ENCODE data around the gene AQP3.

Gene AQP3

GRCh38 chr9:33452828-33453271, 5.5 kb upstream of the AQP3 start:
- Histone ChIP-seq H3K4me1 (ENCODE audit: control insufficient read depth, insufficient read depth, low read length) (no peaks in the 10 kb centered on the region), H3K9ac (ENCODE audit: low read length in 2 of 2) (no peak overlapping the region), H3K4me3 (ENCODE audit: low read length in 2 of 2) (no peak overlapping the region), H3K27me3 (ENCODE audit: control insufficient read depth in 1 of 2, insufficient read depth in 2 of 2, low read length in 2 of 2) (no peaks in the 10 kb centered on the region), H3K9me3 (ENCODE audit: control insufficient read depth in 2 of 2, low read length in 2 of 2) (no peaks in the 10 kb centered on the region), H3K27ac (ENCODE audit: low read length) (no peak overlapping the region), H3K36me3 (ENCODE audit: control insufficient read depth in 2 of 2, insufficient read depth in 2 of 2, low read length in 2 of 2) (no peaks in the 10 kb centered on the region)

- H3K36me3 ChIP-seq (ENCODE audit: control insufficient read depth in 2 of 2, insufficient read depth in 2 of 2, low read length in 2 of 2), result no peaks in the 10 kb centered on the region
- no peaks in the 10 kb centered on the region for H3K27me3 ChIP-seq (ENCODE audit: control insufficient read depth in 1 of 2, insufficient read depth in 2 of 2, low read length in 2 of 2)
- H3K4me1 ChIP-seq (ENCODE audit: control insufficient read depth, insufficient read depth, low read length), result peaks cover 8% of the 10 kb centered on the region
- H3K9me3 ChIP-seq (ENCODE audit: control insufficient read depth in 2 of 2, low read length in 2 of 2), result no peaks in the 10 kb centered on the region
- no peak overlapping the region for H3K4me3 ChIP-seq (ENCODE audit: low read length in 2 of 2)
- no peak overlapping the region for H3K27ac ChIP-seq (ENCODE audit: low read length)
- no peak overlapping the region for H3K9ac ChIP-seq (ENCODE audit: low read length in 2 of 2)
These were observed 3.3 kb upstream of the AQP3 start for GRCh38 chr9:33450621-33451146.

GRCh38 chr9:33449715-33450114, 2.3 kb upstream of the AQP3 start:
- no peak overlapping the region for H3K9ac ChIP-seq (ENCODE audit: low read length in 2 of 2)
- H3K36me3 ChIP-seq (ENCODE audit: control insufficient read depth in 2 of 2, insufficient read depth in 2 of 2, low read length in 2 of 2), result no peaks in the 10 kb centered on the region
- no peaks in the 10 kb centered on the region for H3K9me3 ChIP-seq (ENCODE audit: control insufficient read depth in 2 of 2, low read length in 2 of 2)
- no peak overlapping the region for H3K4me3 ChIP-seq (ENCODE audit: low read length in 2 of 2)
- H3K27me3 ChIP-seq (ENCODE audit: control insufficient read depth in 1 of 2, insufficient read depth in 2 of 2, low read length in 2 of 2), result no peaks in the 10 kb centered on the region
- no peak overlapping the region for H3K27ac ChIP-seq (ENCODE audit: low read length)
- H3K4me1 ChIP-seq (ENCODE audit: control insufficient read depth, insufficient read depth, low read length), result peaks cover 8% of the 10 kb centered on the region

GRCh38 chr9:33447799-33448553, 583 bp upstream of the AQP3 start:
- peak overlapping the region in 1 of 2 donors; percentile 60 for H3K9ac ChIP-seq (ENCODE audit: low read length in 2 of 2)

GRCh38 chr9:33446240-33446945, 1.0 kb downstream of the AQP3 start:
- H3K27me3 ChIP-seq (ENCODE audit: control insufficient read depth in 1 of 2, insufficient read depth in 2 of 2, low read length in 2 of 2), result no peaks in the 10 kb centered on the region
- H3K9ac ChIP-seq (ENCODE audit: low read length in 2 of 2), result peak overlapping the region in 1 of 2 donors; percentile 66
- H3K4me1 ChIP-seq (ENCODE audit: control insufficient read depth, insufficient read depth, low read length), result peaks cover 8% of the 10 kb centered on the region
- H3K9me3 ChIP-seq (ENCODE audit: control insufficient read depth in 2 of 2, low read length in 2 of 2), result no peaks in the 10 kb centered on the region
- no peak overlapping the region for H3K27ac ChIP-seq (ENCODE audit: low read length)
- H3K36me3 ChIP-seq (ENCODE audit: control insufficient read depth in 2 of 2, insufficient read depth in 2 of 2, low read length in 2 of 2), result no peaks in the 10 kb centered on the region
- H3K4me3 ChIP-seq (ENCODE audit: low read length in 2 of 2), result peak overlapping the region; percentile 73 to 75

More at GRCh38 chr9:33447799-33448553, 583 bp upstream of the AQP3 start:
- H3K36me3 ChIP-seq (ENCODE audit: control insufficient read depth in 2 of 2, insufficient read depth in 2 of 2, low read length in 2 of 2), result no peaks in the 10 kb centered on the region
- H3K27ac ChIP-seq (ENCODE audit: low read length), result no peak overlapping the region
- peak overlapping the region; percentile 45 to 75 for H3K4me3 ChIP-seq (ENCODE audit: low read length in 2 of 2)
- no peaks in the 10 kb centered on the region for H3K9me3 ChIP-seq (ENCODE audit: control insufficient read depth in 2 of 2, low read length in 2 of 2)
- no peaks in the 10 kb centered on the region for H3K27me3 ChIP-seq (ENCODE audit: control insufficient read depth in 1 of 2, insufficient read depth in 2 of 2, low read length in 2 of 2)
- peaks cover 8% of the 10 kb centered on the region for H3K4me1 ChIP-seq (ENCODE audit: control insufficient read depth, insufficient read depth, low read length)

- Histone ChIP-seq H3K4me3 (ENCODE audit: low read length in 2 of 2) (no peak overlapping the region), H3K4me1 (ENCODE audit: control insufficient read depth, insufficient read depth, low read length) (peaks cover 8% of the 10 kb centered on the region), H3K9ac (ENCODE audit: low read length in 2 of 2) (no peak overlapping the region), H3K27ac (ENCODE audit: low read length) (no peak overlapping the region), H3K9me3 (ENCODE audit: control insufficient read depth in 2 of 2, low read length in 2 of 2) (no peaks in the 10 kb centered on the region), H3K27me3 (ENCODE audit: control insufficient read depth in 1 of 2, insufficient read depth in 2 of 2, low read length in 2 of 2) (no peaks in the 10 kb centered on the region), H3K36me3 (ENCODE audit: control insufficient read depth in 2 of 2, insufficient read depth in 2 of 2, low read length in 2 of 2) (no peaks in the 10 kb centered on the region)
These were observed 1.8 kb downstream of the AQP3 start for GRCh38 chr9:33445389-33446239.

- Histone ChIP-seq H3K27ac (ENCODE audit: low read length) (no peak overlapping the region), H3K9me3 (ENCODE audit: control insufficient read depth in 2 of 2, low read length in 2 of 2) (no peaks in the 10 kb centered on the region), H3K9ac (ENCODE audit: low read length in 2 of 2) (no peak overlapping the region), H3K27me3 (ENCODE audit: control insufficient read depth in 1 of 2, insufficient read depth in 2 of 2, low read length in 2 of 2) (no peaks in the 10 kb centered on the region), H3K4me3 (ENCODE audit: low read length in 2 of 2) (no peak overlapping the region), H3K36me3 (ENCODE audit: control insufficient read depth in 2 of 2, insufficient read depth in 2 of 2, low read length in 2 of 2) (no peaks in the 10 kb centered on the region), H3K4me1 (ENCODE audit: control insufficient read depth, insufficient read depth, low read length) (peaks cover 8% of the 10 kb centered on the region)
These were observed 3.8 kb downstream of the AQP3 start for GRCh38 chr9:33443464-33444154.

- Histone ChIP-seq H3K27me3 (ENCODE audit: control insufficient read depth in 1 of 2, insufficient read depth in 2 of 2, low read length in 2 of 2) (no peaks in the 10 kb centered on the region), H3K27ac (ENCODE audit: low read length) (no peak overlapping the region), H3K9ac (ENCODE audit: low read length in 2 of 2) (no peak overlapping the region), H3K36me3 (ENCODE audit: control insufficient read depth in 2 of 2, insufficient read depth in 2 of 2, low read length in 2 of 2) (no peaks in the 10 kb centered on the region), H3K4me3 (ENCODE audit: low read length in 2 of 2) (no peak overlapping the region), H3K4me1 (ENCODE audit: control insufficient read depth, insufficient read depth, low read length) (peaks cover 8% of the 10 kb centered on the region), H3K9me3 (ENCODE audit: control insufficient read depth in 2 of 2, low read length in 2 of 2) (no peaks in the 10 kb centered on the region)
These were observed 4.3 kb downstream of the AQP3 start for GRCh38 chr9:33443047-33443446.

GRCh38 chr9:33442125-33442524, 5.3 kb downstream of the AQP3 start:
- no peak overlapping the region for H3K9ac ChIP-seq (ENCODE audit: low read length in 2 of 2)
- no peaks in the 10 kb centered on the region for H3K9me3 ChIP-seq (ENCODE audit: control insufficient read depth in 2 of 2, low read length in 2 of 2)
- H3K27ac ChIP-seq (ENCODE audit: low read length), result no peak overlapping the region
- H3K4me1 ChIP-seq (ENCODE audit: control insufficient read depth, insufficient read depth, low read length), result peaks cover 3% of the 10 kb centered on the region
- no peaks in the 10 kb centered on the region for H3K27me3 ChIP-seq (ENCODE audit: control insufficient read depth in 1 of 2, insufficient read depth in 2 of 2, low read length in 2 of 2)
- no peaks in the 10 kb centered on the region for H3K36me3 ChIP-seq (ENCODE audit: control insufficient read depth in 2 of 2, insufficient read depth in 2 of 2, low read length in 2 of 2)
- no peak overlapping the region for H3K4me3 ChIP-seq (ENCODE audit: low read length in 2 of 2)

- H3K4me1 ChIP-seq (ENCODE audit: control insufficient read depth, insufficient read depth, low read length), result no peaks in the 10 kb centered on the region
- no peaks in the 10 kb centered on the region for H3K36me3 ChIP-seq (ENCODE audit: control insufficient read depth in 2 of 2, insufficient read depth in 2 of 2, low read length in 2 of 2)
- H3K27ac ChIP-seq (ENCODE audit: low read length), result no peak overlapping the region
- no peak overlapping the region for H3K4me3 ChIP-seq (ENCODE audit: low read length in 2 of 2)
- no peaks in the 10 kb centered on the region for H3K9me3 ChIP-seq (ENCODE audit: control insufficient read depth in 2 of 2, low read length in 2 of 2)
- H3K27me3 ChIP-seq (ENCODE audit: control insufficient read depth in 1 of 2, insufficient read depth in 2 of 2, low read length in 2 of 2), result no peaks in the 10 kb centered on the region
- H3K9ac ChIP-seq (ENCODE audit: low read length in 2 of 2), result no peak overlapping the region
These were observed 6.8 kb downstream of the AQP3 start for GRCh38 chr9:33440609-33441008.
